ENCODE data around the gene ARIH2.

DNA sequence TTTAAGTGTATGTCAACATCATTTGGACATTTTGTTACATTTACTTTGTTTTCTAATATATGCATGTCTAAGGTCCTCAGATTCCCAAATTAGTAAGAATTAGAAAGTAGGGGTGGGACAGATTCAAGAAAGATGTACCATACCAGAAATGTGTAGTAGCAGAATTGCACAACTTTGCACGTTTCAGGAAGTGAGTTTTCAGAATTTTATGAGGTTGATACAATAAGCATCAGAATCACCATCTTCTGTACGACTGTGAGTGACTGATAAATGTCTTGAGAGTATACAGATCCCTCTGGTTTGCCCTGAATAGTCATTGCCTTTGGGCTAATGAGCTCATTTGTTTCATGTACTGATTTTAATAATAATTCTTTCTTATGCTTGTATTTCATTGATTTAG, 9.3 kb downstream of the ARIH2 start:
- TF ChIP-seq, protein P1, sequence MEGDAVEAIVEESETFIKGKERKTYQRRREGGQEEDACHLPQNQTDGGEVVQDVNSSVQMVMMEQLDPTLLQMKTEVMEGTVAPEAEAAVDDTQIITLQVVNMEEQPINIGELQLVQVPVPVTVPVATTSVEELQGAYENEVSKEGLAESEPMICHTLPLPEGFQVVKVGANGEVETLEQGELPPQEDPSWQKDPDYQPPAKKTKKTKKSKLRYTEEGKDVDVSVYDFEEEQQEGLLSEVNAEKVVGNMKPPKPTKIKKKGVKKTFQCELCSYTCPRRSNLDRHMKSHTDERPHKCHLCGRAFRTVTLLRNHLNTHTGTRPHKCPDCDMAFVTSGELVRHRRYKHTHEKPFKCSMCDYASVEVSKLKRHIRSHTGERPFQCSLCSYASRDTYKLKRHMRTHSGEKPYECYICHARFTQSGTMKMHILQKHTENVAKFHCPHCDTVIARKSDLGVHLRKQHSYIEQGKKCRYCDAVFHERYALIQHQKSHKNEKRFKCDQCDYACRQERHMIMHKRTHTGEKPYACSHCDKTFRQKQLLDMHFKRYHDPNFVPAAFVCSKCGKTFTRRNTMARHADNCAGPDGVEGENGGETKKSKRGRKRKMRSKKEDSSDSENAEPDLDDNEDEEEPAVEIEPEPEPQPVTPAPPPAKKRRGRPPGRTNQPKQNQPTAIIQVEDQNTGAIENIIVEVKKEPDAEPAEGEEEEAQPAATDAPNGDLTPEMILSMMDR (IDR thresholded peaks at IDR 0.05; ENCODE audit: insufficient read depth, low read length, poor library complexity, severe bottlenecking) = no peak
- no peak for TF ChIP-seq EZH2phosphoT487 (conservative IDR thresholded peaks at IDR 0.05; ENCODE audit: low read length)
